ENCODE measurements around the gene ATP5F1B. TPM values are rescaled to one million over a fixed set of nuclear protein-coding genes. Genes with fewer than 3 reads are reported as not detected.

The ATP5F1B gene
- total and polyA plus RNA-seq, 2 of the 13 experiments (the other 11 are each of a cell fraction or from before 2014, with no cell fraction given) = 1,051 to 1,180 TPM

DNA sequence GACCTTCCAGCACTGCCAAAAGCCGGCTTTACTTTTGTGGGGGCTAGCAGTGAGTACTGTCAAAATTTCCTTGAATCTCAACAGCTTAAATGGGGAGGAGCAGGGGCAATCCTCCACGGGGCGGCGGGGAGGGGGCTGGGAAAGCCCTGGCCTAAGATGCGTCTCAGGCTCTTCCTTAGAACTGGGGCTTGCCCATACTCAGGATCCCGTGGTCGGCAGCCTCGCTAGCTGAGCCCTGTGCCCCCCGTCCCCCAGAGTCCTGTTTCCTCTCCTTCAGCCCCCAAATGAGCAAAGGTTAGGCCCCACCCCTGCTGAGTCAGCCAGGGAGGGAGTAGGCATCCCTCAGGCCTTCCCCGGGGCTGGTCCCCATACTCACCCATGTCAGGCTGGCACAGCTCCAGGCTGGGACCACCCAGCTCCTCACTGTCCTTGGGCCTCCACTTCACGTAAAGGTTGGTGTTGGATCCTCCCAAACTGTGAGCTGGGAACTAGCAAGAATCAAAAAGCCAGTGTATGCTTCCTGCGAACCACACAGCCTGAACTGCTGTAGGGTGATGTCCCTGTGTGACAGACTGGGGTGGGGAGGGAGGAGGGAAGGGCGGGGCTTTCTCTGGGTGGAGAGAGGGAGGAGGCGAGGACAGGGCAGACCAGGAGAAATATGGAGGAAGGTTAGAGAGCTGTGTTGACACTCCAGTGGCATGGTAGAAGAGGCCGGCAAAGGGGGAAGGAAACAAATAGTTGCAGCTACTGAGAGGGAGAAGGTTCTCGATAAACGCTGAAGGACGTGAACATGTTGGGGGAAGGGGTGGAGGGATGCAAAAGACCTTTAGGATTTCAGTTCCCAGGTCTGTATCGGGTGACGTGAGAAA lies 9.7 kb downstream of the ATP5F1B start (continued):
- TF ChIP-seq SALL2 (CRISPR knock-in tag; IDR thresholded peaks at IDR 0.05) = peak; percentile 34; the same call in 1 of the 2 replicates
- TF ChIP-seq HNF4G (IDR thresholded peaks at IDR 0.05; ENCODE audit: borderline replicate concordance, low read depth, low read length) = peak; percentile 22; the same call in 1 of the 2 replicates
- peak; percentile 54; the same call in 1 of the 2 replicates for TF ChIP-seq HNF4G (CRISPR knock-in tag; IDR thresholded peaks at IDR 0.05; ENCODE audit: borderline replicate concordance, low read depth)
- TF ChIP-seq IKZF5 (CRISPR knock-in tag; IDR thresholded peaks at IDR 0.05) = no peak; the same call in 1 of the 2 replicates
- TF ChIP-seq, protein P1, sequence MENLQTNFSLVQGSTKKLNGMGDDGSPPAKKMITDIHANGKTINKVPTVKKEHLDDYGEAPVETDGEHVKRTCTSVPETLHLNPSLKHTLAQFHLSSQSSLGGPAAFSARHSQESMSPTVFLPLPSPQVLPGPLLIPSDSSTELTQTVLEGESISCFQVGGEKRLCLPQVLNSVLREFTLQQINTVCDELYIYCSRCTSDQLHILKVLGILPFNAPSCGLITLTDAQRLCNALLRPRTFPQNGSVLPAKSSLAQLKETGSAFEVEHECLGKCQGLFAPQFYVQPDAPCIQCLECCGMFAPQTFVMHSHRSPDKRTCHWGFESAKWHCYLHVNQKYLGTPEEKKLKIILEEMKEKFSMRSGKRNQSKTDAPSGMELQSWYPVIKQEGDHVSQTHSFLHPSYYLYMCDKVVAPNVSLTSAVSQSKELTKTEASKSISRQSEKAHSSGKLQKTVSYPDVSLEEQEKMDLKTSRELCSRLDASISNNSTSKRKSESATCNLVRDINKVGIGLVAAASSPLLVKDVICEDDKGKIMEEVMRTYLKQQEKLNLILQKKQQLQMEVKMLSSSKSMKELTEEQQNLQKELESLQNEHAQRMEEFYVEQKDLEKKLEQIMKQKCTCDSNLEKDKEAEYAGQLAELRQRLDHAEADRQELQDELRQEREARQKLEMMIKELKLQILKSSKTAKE (CRISPR knock-in tag; IDR thresholded peaks at IDR 0.05; ENCODE audit: borderline replicate concordance) = no peak
- TF ChIP-seq, protein P2, sequence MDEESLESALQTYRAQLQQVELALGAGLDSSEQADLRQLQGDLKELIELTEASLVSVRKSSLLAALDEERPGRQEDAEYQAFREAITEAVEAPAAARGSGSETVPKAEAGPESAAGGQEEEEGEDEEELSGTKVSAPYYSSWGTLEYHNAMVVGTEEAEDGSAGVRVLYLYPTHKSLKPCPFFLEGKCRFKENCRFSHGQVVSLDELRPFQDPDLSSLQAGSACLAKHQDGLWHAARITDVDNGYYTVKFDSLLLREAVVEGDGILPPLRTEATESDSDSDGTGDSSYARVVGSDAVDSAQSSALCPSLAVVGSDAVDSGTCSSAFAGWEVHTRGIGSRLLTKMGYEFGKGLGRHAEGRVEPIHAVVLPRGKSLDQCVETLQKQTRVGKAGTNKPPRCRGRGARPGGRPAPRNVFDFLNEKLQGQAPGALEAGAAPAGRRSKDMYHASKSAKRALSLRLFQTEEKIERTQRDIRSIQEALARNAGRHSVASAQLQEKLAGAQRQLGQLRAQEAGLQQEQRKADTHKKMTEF (CRISPR knock-in tag; IDR thresholded peaks at IDR 0.05) = no peak
- 0 out of 2 replicates have a peak, but pooled peaks have one; percentile 45 for TF ChIP-seq ZNF430 (CRISPR knock-in tag; IDR thresholded peaks at IDR 0.05)
- no peak for TF ChIP-seq ZFP36 (IDR thresholded peaks at IDR 0.05; ENCODE audit: borderline replicate concordance, low read depth, low read length, partially characterized antibody)
- TF ChIP-seq ZNF275 (CRISPR knock-in tag; IDR thresholded peaks at IDR 0.05; ENCODE audit: borderline replicate concordance) = 0 out of 2 replicates have a peak, but pooled peaks have one; percentile 11
- peak; percentile 11; the same call in 1 of the 2 replicates for TF ChIP-seq ELF4 (CRISPR knock-in tag; IDR thresholded peaks at IDR 0.05; ENCODE audit: borderline replicate concordance)
- no peak for TF ChIP-seq FOXC1 (CRISPR knock-in tag; IDR thresholded peaks at IDR 0.05; ENCODE audit: borderline replicate concordance)
- TF ChIP-seq, protein P3, sequence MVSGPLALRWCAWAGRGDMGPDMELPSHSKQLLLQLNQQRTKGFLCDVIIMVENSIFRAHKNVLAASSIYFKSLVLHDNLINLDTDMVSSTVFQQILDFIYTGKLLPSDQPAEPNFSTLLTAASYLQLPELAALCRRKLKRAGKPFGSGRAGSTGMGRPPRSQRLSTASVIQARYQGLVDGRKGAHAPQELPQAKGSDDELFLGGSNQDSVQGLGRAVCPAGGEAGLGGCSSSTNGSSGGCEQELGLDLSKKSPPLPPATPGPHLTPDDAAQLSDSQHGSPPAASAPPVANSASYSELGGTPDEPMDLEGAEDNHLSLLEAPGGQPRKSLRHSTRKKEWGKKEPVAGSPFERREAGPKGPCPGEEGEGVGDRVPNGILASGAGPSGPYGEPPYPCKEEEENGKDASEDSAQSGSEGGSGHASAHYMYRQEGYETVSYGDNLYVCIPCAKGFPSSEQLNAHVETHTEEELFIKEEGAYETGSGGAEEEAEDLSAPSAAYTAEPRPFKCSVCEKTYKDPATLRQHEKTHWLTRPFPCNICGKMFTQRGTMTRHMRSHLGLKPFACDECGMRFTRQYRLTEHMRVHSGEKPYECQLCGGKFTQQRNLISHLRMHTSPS (CRISPR knock-in tag; IDR thresholded peaks at IDR 0.05; ENCODE audit: low read depth) = peak; percentile 25; the same call in 1 of the 2 replicates
- peak; percentile 7; the same call in 1 of the 2 replicates for TF ChIP-seq PHF21A (CRISPR knock-in tag; IDR thresholded peaks at IDR 0.05)
- peak; percentile 3; the same call in 1 of the 2 replicates for TF ChIP-seq SPEN (CRISPR knock-in tag; IDR thresholded peaks at IDR 0.05; ENCODE audit: low read depth)
- peak; percentile 62; the same call in 1 of the 2 replicates for TF ChIP-seq ZSCAN21 (CRISPR knock-in tag; IDR thresholded peaks at IDR 0.05; ENCODE audit: borderline replicate concordance)
- no peak for TF ChIP-seq ZNF850 (CRISPR knock-in tag; conservative IDR thresholded peaks at IDR 0.05)

Data from HepG2 (cell line).